Panc1 (cell line): ENCODE measurements around the gene HOXC6. TPM values are rescaled to one million over a fixed set of nuclear protein-coding genes. Genes with fewer than 3 reads are reported as not detected.

Experiments used
- ATAC-seq: fragments of 200-7000 bp; cut with Tn5 transposase; 2 replicates; pipeline ENCODE4 v1.9.1; 2020; ENCODE audit warnings: mild to moderate bottlenecking, moderate library complexity
- BruUV-seq: library from RNA; stranded (reverse); fragments of 400-500 nt; replicated peaks from 2 replicates; lab custom pipeline; 2021; lab: Mats Ljungman, UMichigan
- CTCF ChIA-PET: fragments of 300-600 bp; sonication (Branson Sonifier 250); formaldehyde crosslinking; loops from one replicate; lab custom pipeline; 2022; ENCODE audit warnings: antibody characterized with exemption; lab: Charles Lee
- POLR2A ChIA-PET: fragments of 300-600 bp; sonication (Branson Sonifier 250); formaldehyde crosslinking; loops from one replicate; lab custom pipeline; 2022; ENCODE audit warnings: antibody characterized with exemption; lab: Charles Lee
- DNase-seq: peaks from one replicate; pipeline ENCODE4 v3.0.0-alpha.2; 2010; ENCODE audit warnings: low read depth, low spot score
- H3K27ac ChIP-seq: 2 replicates; pipeline ENCODE4 v1.5.1; 2011; ENCODE audit warnings: mild to moderate bottlenecking, low read length, inconsistent platforms
- H3K27me3 ChIP-seq: fragments of 200-500 bp; sonication (Bioruptor generic); 2 replicates; pipeline ENCODE4 v1.6.0; 2014; ENCODE audit warnings: low read length, inconsistent platforms; ENCODE audit not compliant: control insufficient read depth, insufficient read depth
- H3K36me3 ChIP-seq: fragments of 200-500 bp; sonication (Bioruptor generic); 2 replicates; pipeline ENCODE4 v1.5.1; 2014; ENCODE audit warnings: inconsistent platforms, mild to moderate bottlenecking, low read length, moderate library complexity; ENCODE audit not compliant: control insufficient read depth, insufficient read depth
- H3K4me1 ChIP-seq: 2 replicates; pipeline ENCODE4 v1.5.1; 2011; ENCODE audit warnings: inconsistent platforms, mild to moderate bottlenecking, low read length, moderate library complexity; ENCODE audit not compliant: control insufficient read depth, insufficient read depth
- H3K4me3 ChIP-seq, 2 experiments: 2 replicates each; pipeline ENCODE4 v1.5.1; 2011 to 2012; ENCODE audit warnings: low read depth in 2 of 2, low read length in 2 of 2, mild to moderate bottlenecking in 2 of 2, inconsistent platforms in 1 of 2, moderate library complexity in 1 of 2
- H3K9me3 ChIP-seq: fragments of 200-500 bp; sonication (Bioruptor generic); 2 replicates; pipeline ENCODE4 v1.5.1; 2014; ENCODE audit warnings: low read depth, mild to moderate bottlenecking, inconsistent platforms, low read length, moderate library complexity; ENCODE audit not compliant: control insufficient read depth, insufficient read depth
- CTCF ChIP-seq: fragments of 450-650 bp; IDR thresholded peaks from 2 replicates; pipeline ENCODE4 v1.5.1; 2017; ENCODE audit warnings: mild to moderate bottlenecking
- POLR2AphosphoS5 ChIP-seq: IDR thresholded peaks from 2 replicates; pipeline ENCODE4 v1.6.1; 2012; ENCODE audit warnings: mild to moderate bottlenecking, low read depth, low read length, moderate library complexity
- REST ChIP-seq, 2 experiments: IDR thresholded peaks; 2 replicates each; pipeline ENCODE4 v1.6.1; 2011 to 2012; ENCODE audit warnings: low read depth in 2 of 2, control low read depth in 1 of 2, low read length in 1 of 2, mild to moderate bottlenecking in 1 of 2, moderate library complexity in 1 of 2; ENCODE audit not compliant: insufficient read depth in 1 of 2
- SIN3A ChIP-seq: IDR thresholded peaks from 2 replicates; pipeline ENCODE4 v1.6.1; 2012; ENCODE audit warnings: low read depth, mild to moderate bottlenecking, low read length, moderate library complexity, borderline replicate concordance; ENCODE audit not compliant: insufficient read depth
- TCF7L2 ChIP-seq: IDR thresholded peaks from 2 replicates; pipeline ENCODE4 v1.6.1; 2011; ENCODE audit warnings: mild to moderate bottlenecking, low read depth, low read length, inconsistent platforms
- in situ Hi-C: cut with HindIII; loops from 2 replicates; pipeline ENCODE4 v1.10.0; 2016; ENCODE audit warnings: low sequenced_read_pairs, low pct_unique_long_range_greater_than_20kb
- intact Hi-C: fragments of 100-400 bp; cut with micrococcal nuclease; formaldehyde crosslinking; loops from one replicate; pipeline ENCODE4 v1.10.0; 2022; ENCODE audit not compliant: unreplicated experiment
- total RNA-seq: library from RNA; stranded (reverse); gene quantifications from one replicate; pipeline ENCODE4 v1.2.1, GENCODE V29; 2021; ENCODE audit not compliant: unreplicated experiment

HOXC6 gene
- total RNA-seq, 1 experiment from 2014 or later: 52.2 TPM

GRCh38 chr12:53995002-53995377 lies 33.2 kb upstream of the HOXC6 start:
- POLR2A ChIA-PET: interaction anchor here (1.4 kb wide), 1 partner anchor 10 kb away, joined by 16 read pairs; the partner anchor contains the start of gene HOXC10
- peak; percentile 3; the same call in 1 of the 2 replicates for ATAC-seq
- in situ Hi-C loops: no loop called here
- BruUV-seq: TSS peak; percentile 83
- intact Hi-C loops: loop anchor here (10.0 kb wide), 1 partner anchor 610 kb away; the partner anchor contains the start of gene SP1
- peak overlapping the region; percentile 99 for H3K27ac ChIP-seq
- CTCF ChIA-PET: interaction anchor here (0.5 kb wide), 1 partner anchor 12 kb away, joined by 7 read pairs; no protein-coding TSS in a partner anchor
- peaks cover 11% of the 10 kb centered on the region for H3K4me1 ChIP-seq
- DNase-seq: no peak
- TF ChIP-seq POLR2AphosphoS5 (no peak), SIN3A (no peak), TCF7L2 (no peak), REST (IDR thresholded peaks at IDR 0.05; ENCODE audit: insufficient read depth in 1 of 2, low read depth in 2 of 2, low read length in 1 of 2) (no peak), CTCF (no peak)
- H3K36me3 ChIP-seq: no peaks in the 10 kb centered on the region; the same call in 1 of the 2 replicates
- no peaks in the 10 kb centered on the region for H3K27me3 ChIP-seq
- H3K9me3 ChIP-seq: no peaks in the 10 kb centered on the region
- peak overlapping the region; percentile 66 to 67 for H3K4me3 ChIP-seq

GRCh38 chr12:53995378-53996239 lies 32.6 kb upstream of the HOXC6 start:
- ATAC-seq: peak; percentile 15
- no peaks in the 10 kb centered on the region for H3K27me3 ChIP-seq
- in situ Hi-C loops (no loop called here), intact Hi-C loops (loop anchor here (10.0 kb wide), 1 partner anchor 611 kb away; the partner anchor contains the start of gene SP1)
- no peak for DNase-seq
- no peaks in the 10 kb centered on the region for H3K9me3 ChIP-seq
- peak; percentile 52 for TF ChIP-seq POLR2AphosphoS5
- TF ChIP-seq TCF7L2: no peak
- no peak for TF ChIP-seq REST (IDR thresholded peaks at IDR 0.05; ENCODE audit: insufficient read depth in 1 of 2, low read depth in 2 of 2, low read length in 1 of 2)
- no peak for TF ChIP-seq CTCF
- TF ChIP-seq SIN3A: 0 out of 2 replicates have a peak, but pooled peaks have one; percentile 31
- POLR2A ChIA-PET: interaction anchor here (0.6 to 1.4 kb wide), 3 partner anchors 11 to 211 kb away, joined by 5 to 16 read pairs (median 10); partner anchors contain the start of gene HOXC10
- peak overlapping the region; percentile 99 for H3K27ac ChIP-seq
- no peaks in the 10 kb centered on the region; the same call in 1 of the 2 replicates for H3K36me3 ChIP-seq
- CTCF ChIA-PET: interaction anchor here (0.5 kb wide), 1 partner anchor 11 kb away, joined by 7 read pairs; no protein-coding TSS in a partner anchor
- peaks cover 11% of the 10 kb centered on the region for H3K4me1 ChIP-seq
- H3K4me3 ChIP-seq: peak overlapping the region; percentile 66 to 67
- no TSS peak for BruUV-seq
